ENCODE measurements around the gene GALNT13.
"Not testable (repeated sequence)": the region's sequence is repeated elsewhere in the genome, so short reads cannot be mapped to it uniquely, and the experiment has no call there.

GALNT13 gene

GRCh38 chr2:154462634-154463033, 590.9 kb downstream of the GALNT13 start:
- Histone ChIP-seq H3K4me3 (IDR thresholded peaks at IDR 0.05; ENCODE audit: insufficient read depth, low read depth, low read length) (no peak overlapping the region), H3K4me2 (no peak overlapping the region), H3K27me3 (ENCODE audit: insufficient read depth, low read depth) (no peaks in the 10 kb centered on the region), H3K36me3 (ENCODE audit: insufficient read depth) (no peaks in the 10 kb centered on the region), H4K20me1 (ENCODE audit: insufficient read depth) (no peaks in the 10 kb centered on the region), H3K4me1 (ENCODE audit: low read depth, poor library complexity, severe bottlenecking) (no peaks in the 10 kb centered on the region), H2AFZ (ENCODE audit: low read depth) (no peak overlapping the region), H3K27ac (no peak overlapping the region), H3K9ac (no peak overlapping the region), H3K79me2 (ENCODE audit: insufficient read depth, low read depth) (no peaks in the 10 kb centered on the region)
- TF ChIP-seq CTCF (conservative IDR thresholded peaks at IDR 0.05; ENCODE audit: low read depth, low read length) = no peak

GRCh38 chr2:154466226-154466625, 594.5 kb downstream of the GALNT13 start:
- no peak overlapping the region for H3K4me3 ChIP-seq (IDR thresholded peaks at IDR 0.05; ENCODE audit: insufficient read depth, low read depth, low read length)
- H3K27ac ChIP-seq = no peak overlapping the region
- H3K4me2 ChIP-seq = no peak overlapping the region
- no peaks in the 10 kb centered on the region for H3K36me3 ChIP-seq (ENCODE audit: insufficient read depth)
- H3K79me2 ChIP-seq (ENCODE audit: insufficient read depth, low read depth) = no peaks in the 10 kb centered on the region
- H4K20me1 ChIP-seq (ENCODE audit: insufficient read depth) = no peaks in the 10 kb centered on the region
- no peak overlapping the region for H3K9ac ChIP-seq
- H3K4me1 ChIP-seq (ENCODE audit: low read depth, poor library complexity, severe bottlenecking) = no peaks in the 10 kb centered on the region
- TF ChIP-seq CTCF (conservative IDR thresholded peaks at IDR 0.05; ENCODE audit: low read depth, low read length) = no peak
- no peak overlapping the region for H2AFZ ChIP-seq (ENCODE audit: low read depth)
- no peaks in the 10 kb centered on the region for H3K27me3 ChIP-seq (ENCODE audit: insufficient read depth, low read depth)

GRCh38 chr2:154470376-154470775, 598.7 kb downstream of the GALNT13 start:
- no peak overlapping the region for H3K9ac ChIP-seq
- H2AFZ ChIP-seq (ENCODE audit: low read depth) = no peak overlapping the region
- no peaks in the 10 kb centered on the region for H4K20me1 ChIP-seq (ENCODE audit: insufficient read depth)
- no peaks in the 10 kb centered on the region for H3K27me3 ChIP-seq (ENCODE audit: insufficient read depth, low read depth)
- no peaks in the 10 kb centered on the region for H3K36me3 ChIP-seq (ENCODE audit: insufficient read depth)
- no peak overlapping the region for H3K27ac ChIP-seq
- H3K4me2 ChIP-seq = no peak overlapping the region
- no peak overlapping the region for H3K4me3 ChIP-seq (IDR thresholded peaks at IDR 0.05; ENCODE audit: insufficient read depth, low read depth, low read length)
- no peaks in the 10 kb centered on the region for H3K4me1 ChIP-seq (ENCODE audit: low read depth, poor library complexity, severe bottlenecking)
- no peaks in the 10 kb centered on the region for H3K79me2 ChIP-seq (ENCODE audit: insufficient read depth, low read depth)
- TF ChIP-seq CTCF (conservative IDR thresholded peaks at IDR 0.05; ENCODE audit: low read depth, low read length) = no peak

GRCh38 chr2:154471492-154471891, 599.8 kb downstream of the GALNT13 start:
- H3K79me2 ChIP-seq (ENCODE audit: insufficient read depth, low read depth); H3K27ac ChIP-seq; H4K20me1 ChIP-seq (ENCODE audit: insufficient read depth); H3K4me2 ChIP-seq; H3K27me3 ChIP-seq (ENCODE audit: insufficient read depth, low read depth); H2AFZ ChIP-seq (ENCODE audit: low read depth); H3K4me1 ChIP-seq (ENCODE audit: low read depth, poor library complexity, severe bottlenecking); H3K4me3 ChIP-seq (IDR thresholded peaks at IDR 0.05; ENCODE audit: insufficient read depth, low read depth, low read length); H3K9ac ChIP-seq; H3K36me3 ChIP-seq (ENCODE audit: insufficient read depth): not testable (repeated sequence)

- H2AFZ ChIP-seq (ENCODE audit: low read depth) = no peak overlapping the region
- H3K36me3 ChIP-seq (ENCODE audit: insufficient read depth) = no peaks in the 10 kb centered on the region
- H3K4me2 ChIP-seq = no peak overlapping the region
- H3K9ac ChIP-seq = no peak overlapping the region
- H3K27me3 ChIP-seq (ENCODE audit: insufficient read depth, low read depth) = no peaks in the 10 kb centered on the region
- no peaks in the 10 kb centered on the region for H4K20me1 ChIP-seq (ENCODE audit: insufficient read depth)
- no peaks in the 10 kb centered on the region for H3K4me1 ChIP-seq (ENCODE audit: low read depth, poor library complexity, severe bottlenecking)
- H3K4me3 ChIP-seq (IDR thresholded peaks at IDR 0.05; ENCODE audit: insufficient read depth, low read depth, low read length) = no peak overlapping the region
- H3K79me2 ChIP-seq (ENCODE audit: insufficient read depth, low read depth) = no peaks in the 10 kb centered on the region
- H3K27ac ChIP-seq = no peak overlapping the region
- TF ChIP-seq CTCF (conservative IDR thresholded peaks at IDR 0.05; ENCODE audit: low read depth, low read length) = no peak
Observed at GRCh38 chr2:154477319-154477718, 605.6 kb downstream of the GALNT13 start.
